ENCODE measurements around the gene PCLO.

The PCLO gene

DNA sequence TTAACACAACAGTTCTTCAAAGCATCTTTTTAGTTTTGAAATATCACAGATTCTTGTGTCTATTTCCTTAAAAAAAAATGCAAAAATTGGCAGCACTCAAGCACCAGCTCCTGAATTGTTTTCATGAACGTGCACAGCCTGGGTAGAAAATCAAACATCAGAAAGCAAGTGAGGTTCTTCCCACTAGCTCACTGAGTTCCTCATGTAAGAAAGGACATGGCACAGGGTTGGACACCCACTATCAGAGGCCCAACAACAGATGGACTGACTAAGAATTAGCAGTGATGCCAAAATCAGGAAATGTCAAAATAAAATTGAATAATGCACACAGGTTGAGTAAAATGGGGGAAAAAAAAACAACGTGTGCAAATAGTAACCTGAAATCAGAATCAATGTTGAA, 146.8 kb downstream of the PCLO start:
- TF ChIP-seq JUND (IDR thresholded peaks at IDR 0.05; ENCODE audit: low read depth), result no peak
- DNase-seq (ENCODE audit: low read depth in 1 of 2, low spot score in 1 of 2), result no peak
- in situ Hi-C loops (cut with HindIII; ENCODE audit: low pct_unique_long_range_greater_than_20kb, low sequenced_read_pairs), result no loop called here

DNA sequence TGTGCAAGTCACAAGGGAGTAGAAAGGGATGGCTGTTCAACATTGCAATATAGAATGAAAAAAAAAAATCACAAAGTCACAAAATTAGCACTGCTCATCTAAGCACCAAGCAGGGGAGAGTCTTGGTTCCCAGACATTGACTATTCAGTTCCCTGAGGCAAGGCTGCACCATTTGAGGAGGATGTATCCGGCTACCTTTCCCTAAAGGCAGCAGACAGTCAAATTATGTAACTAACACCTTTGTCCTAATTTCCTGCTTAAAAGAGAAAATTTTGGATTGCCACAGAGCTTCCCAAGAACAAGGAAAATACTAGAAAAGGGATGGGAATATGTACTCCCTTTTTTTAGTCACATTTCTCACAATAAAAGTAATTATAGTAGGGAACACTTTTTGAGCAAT, 148.1 kb downstream of the PCLO start:
- in situ Hi-C loops (cut with HindIII; ENCODE audit: low pct_unique_long_range_greater_than_20kb, low sequenced_read_pairs), result no loop called here
- no peak for TF ChIP-seq JUND (IDR thresholded peaks at IDR 0.05; ENCODE audit: low read depth)
- no peak for DNase-seq (ENCODE audit: low read depth in 1 of 2, low spot score in 1 of 2)

GRCh38 chr7:83011954-83012353, 150.7 kb downstream of the PCLO start:
- no peak for DNase-seq (ENCODE audit: low read depth in 1 of 2, low spot score in 1 of 2)
- TF ChIP-seq JUND (IDR thresholded peaks at IDR 0.05; ENCODE audit: low read depth), result no peak
- in situ Hi-C loops (cut with HindIII; ENCODE audit: low pct_unique_long_range_greater_than_20kb, low sequenced_read_pairs), result no loop called here

DNA sequence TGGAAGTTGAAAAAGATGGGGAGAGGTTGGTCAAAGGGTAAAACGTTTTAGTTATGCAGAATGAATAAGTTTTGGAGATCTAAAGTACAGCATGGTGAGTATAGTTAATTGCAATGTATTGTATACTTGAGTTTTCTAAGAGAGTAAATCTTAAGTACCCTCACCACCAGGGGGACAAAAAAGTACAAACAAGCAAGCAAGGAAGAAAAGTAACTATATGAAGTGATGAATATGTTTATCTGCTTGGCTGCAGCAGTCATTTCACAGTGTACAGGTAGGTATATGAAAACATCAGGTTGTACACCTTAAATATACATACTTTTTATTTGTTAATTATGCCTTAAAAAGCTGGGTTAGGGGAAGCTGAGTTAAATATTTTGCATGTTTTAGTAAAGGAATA, 157.3 kb downstream of the PCLO start:
- DNase-seq (ENCODE audit: low read depth in 1 of 2, low spot score in 1 of 2), result peak in 1 of 2 experiments; percentile 59
- in situ Hi-C loops (cut with HindIII; ENCODE audit: low pct_unique_long_range_greater_than_20kb, low sequenced_read_pairs), result no loop called here
- no peak for TF ChIP-seq JUND (IDR thresholded peaks at IDR 0.05; ENCODE audit: low read depth)

DNA sequence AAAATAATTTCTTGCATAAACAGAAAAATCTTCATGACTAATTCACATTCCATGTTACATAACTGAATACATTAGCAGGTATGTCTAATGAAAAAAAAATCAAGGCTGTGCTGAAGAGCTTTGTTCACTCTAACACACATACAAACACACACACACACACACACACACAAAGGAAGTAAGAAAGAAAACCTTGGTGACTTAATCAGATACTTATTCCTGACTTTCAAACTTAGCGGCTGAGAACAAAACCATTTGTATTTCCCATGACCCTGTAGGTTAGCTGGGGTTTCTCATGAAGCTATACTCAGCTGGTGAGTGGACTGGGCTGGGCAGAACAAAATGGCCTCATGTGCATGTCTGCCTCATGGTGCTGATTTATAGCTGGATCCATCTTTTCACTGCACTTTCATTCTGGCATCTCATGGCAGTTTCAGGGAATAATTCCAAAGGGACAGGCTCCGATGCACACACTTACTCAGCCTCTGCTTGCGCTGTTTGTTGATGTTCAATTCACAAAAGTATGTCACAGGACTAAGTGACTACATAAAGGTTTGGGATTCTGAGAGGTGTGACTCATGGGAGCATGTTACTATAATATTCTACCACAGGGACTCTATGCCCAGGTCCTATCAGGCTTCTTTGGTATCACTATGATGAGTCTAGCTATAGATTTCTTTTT, 161.2 kb downstream of the PCLO start:
- in situ Hi-C loops (cut with HindIII; ENCODE audit: low pct_unique_long_range_greater_than_20kb, low sequenced_read_pairs), result no loop called here

DNA sequence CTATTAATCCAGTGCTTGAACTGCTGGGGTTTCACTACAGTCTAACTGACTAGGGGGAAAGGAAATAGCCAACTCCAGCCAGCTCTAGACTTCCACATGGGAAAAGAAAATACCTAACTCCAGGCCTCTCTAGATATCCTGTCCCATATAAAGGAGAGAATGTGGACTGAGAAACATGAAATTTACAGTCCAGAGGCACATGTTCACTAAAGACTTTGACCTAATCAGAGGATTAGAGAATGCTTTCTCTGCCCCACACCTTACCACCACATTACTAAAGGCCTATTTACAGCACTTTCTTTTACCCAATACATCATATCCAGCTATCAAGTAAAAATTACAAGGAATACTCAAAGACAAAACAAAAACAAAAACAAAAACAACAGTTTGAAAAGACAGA, 164.2 kb downstream of the PCLO start:
- in situ Hi-C loops (cut with HindIII; ENCODE audit: low pct_unique_long_range_greater_than_20kb, low sequenced_read_pairs), result no loop called here
- no peak for TF ChIP-seq JUND (IDR thresholded peaks at IDR 0.05; ENCODE audit: low read depth)
- DNase-seq (ENCODE audit: low read depth in 1 of 2, low spot score in 1 of 2), result no peak

More for the DNA sequence above, 161.2 kb downstream of the PCLO start:
- no peak for DNase-seq (ENCODE audit: low read depth in 1 of 2, low spot score in 1 of 2)
- no peak for TF ChIP-seq JUND (IDR thresholded peaks at IDR 0.05; ENCODE audit: low read depth)

DNA sequence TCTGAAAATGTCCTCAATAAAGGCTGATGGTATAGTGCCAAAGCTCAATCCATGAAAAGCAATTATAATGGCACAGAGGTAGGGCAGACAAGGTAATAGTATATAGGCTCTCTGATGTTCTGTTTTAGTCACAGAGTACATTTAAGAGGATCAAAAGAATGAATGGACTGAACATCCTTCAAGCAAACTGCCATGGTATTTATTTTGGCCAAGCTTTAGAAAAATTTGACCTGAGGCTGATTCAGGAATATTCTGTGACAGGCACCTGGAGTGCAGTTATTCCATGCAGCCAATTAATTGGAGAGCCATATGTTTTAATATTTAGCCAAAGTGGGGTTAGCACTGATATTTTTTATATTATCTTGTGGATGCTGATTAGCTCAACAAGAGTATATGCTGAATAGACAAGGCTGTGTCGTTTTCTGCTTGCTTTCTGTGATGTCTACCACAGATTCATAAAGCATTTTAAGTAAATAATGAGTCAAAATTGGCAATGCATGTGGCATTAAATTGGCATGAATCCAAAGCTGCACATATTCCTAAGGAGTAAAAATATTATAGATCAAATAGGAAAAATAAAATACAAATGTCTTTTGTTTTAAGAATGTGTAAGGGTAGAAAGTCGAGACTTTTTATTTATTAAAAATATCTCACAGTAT, 177.4 kb downstream of the PCLO start:
- peak in 1 of 2 experiments; percentile 82 for DNase-seq (ENCODE audit: low read depth in 1 of 2, low spot score in 1 of 2)
- no peak for TF ChIP-seq JUND (IDR thresholded peaks at IDR 0.05; ENCODE audit: low read depth)
- in situ Hi-C loops (cut with HindIII; ENCODE audit: low pct_unique_long_range_greater_than_20kb, low sequenced_read_pairs), result no loop called here

- in situ Hi-C loops (cut with HindIII; ENCODE audit: low pct_unique_long_range_greater_than_20kb, low sequenced_read_pairs), result no loop called here
- no peak for TF ChIP-seq JUND (IDR thresholded peaks at IDR 0.05; ENCODE audit: low read depth)
- no peak for DNase-seq (ENCODE audit: low read depth in 1 of 2, low spot score in 1 of 2)
These were observed 182.4 kb downstream of the PCLO start for GRCh38 chr7:82980130-82980788.

DNA sequence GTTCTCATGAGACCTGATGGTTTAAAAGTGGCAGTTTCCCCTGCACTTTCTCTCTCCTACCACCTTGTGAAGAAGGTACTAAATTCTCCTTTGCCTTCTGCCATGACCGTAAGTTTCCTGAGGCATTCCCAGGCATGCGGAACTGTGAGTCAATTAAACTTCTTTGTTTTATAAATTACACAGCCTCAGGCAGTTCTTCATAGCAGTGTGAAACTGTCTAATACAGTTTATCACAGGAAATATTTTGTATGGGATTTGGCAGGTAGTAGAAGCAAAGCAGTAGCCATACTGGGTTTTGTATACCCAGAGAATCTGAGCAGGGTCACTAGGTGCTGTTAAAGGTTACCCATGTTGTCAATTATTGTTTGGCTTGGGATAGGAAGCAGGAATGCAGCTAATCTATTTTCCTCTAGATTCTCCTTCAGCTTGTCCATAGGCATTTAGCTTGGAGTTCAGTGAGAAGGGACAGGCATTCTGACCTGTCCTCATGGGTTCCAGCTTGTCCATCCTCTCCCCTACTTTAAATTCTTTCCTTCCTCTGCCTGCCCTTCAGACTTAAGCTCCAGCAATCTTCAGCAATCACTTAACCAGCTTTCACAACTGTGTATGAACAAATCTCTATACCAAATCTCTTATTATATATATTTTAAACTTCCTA, 186.7 kb downstream of the PCLO start:
- peak in 1 of 2 experiments; percentile 78 for DNase-seq (ENCODE audit: low read depth in 1 of 2, low spot score in 1 of 2)
- in situ Hi-C loops (cut with HindIII; ENCODE audit: low pct_unique_long_range_greater_than_20kb, low sequenced_read_pairs), result no loop called here
- TF ChIP-seq JUND (IDR thresholded peaks at IDR 0.05; ENCODE audit: low read depth), result 0 out of 2 replicates have a peak, but pooled peaks have one; percentile 35

GRCh38 chr7:82972135-82972534, 190.5 kb downstream of the PCLO start:
- TF ChIP-seq JUND (IDR thresholded peaks at IDR 0.05; ENCODE audit: low read depth), result no peak
- in situ Hi-C loops (cut with HindIII; ENCODE audit: low pct_unique_long_range_greater_than_20kb, low sequenced_read_pairs), result no loop called here
- DNase-seq (ENCODE audit: low read depth in 1 of 2, low spot score in 1 of 2), result no peak

DNA sequence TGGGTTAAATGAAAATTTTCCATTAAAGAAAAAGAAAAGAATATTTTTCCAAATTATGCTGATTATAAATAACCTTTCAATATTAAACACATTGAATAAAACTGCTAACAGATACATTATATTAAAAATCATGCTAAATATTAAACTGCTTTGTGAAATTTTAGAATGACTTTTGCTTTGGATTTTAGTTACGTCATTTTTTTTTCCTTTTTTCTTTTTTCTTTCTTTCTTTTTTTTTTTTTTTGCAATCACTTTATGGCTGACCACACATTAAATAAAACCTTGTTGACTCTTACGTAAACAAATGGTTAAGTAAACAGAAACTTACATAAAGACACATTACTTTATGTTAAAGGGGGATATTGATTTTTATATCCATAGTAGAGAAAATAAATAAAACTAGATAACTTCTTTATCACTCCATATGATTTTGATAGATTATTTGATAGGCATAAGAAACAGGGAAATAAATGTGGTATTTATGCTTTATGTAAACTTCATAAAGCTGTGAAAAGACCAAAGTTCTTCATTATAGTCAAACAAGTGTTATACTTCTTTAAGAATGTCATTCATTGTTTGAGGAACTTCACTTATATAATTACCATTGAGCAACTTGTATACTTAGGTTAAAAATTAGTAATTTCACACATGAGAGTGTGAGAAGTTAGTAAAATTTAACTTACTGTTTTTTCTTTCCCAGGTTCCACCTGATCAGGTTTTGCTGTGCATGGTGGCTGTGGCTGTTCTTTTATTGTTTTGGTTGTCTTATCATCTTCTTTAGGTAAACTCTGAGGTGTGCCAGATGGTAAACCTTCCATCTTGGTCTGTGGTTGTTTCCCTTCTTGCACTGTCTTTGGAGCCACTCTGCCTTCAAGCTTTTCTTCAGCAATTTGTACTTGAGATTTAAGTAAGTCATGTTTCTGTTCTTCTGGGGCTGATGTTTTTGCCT, 197.3 kb downstream of the PCLO start:
- no peak for DNase-seq (ENCODE audit: low read depth in 1 of 2, low spot score in 1 of 2)
- in situ Hi-C loops (cut with HindIII; ENCODE audit: low pct_unique_long_range_greater_than_20kb, low sequenced_read_pairs), result no loop called here
- TF ChIP-seq JUND (IDR thresholded peaks at IDR 0.05; ENCODE audit: low read depth), result no peak
